A673 (cell line): Measurements from ENCODE around the gene ABLIM3. TPM values are rescaled to one million over a fixed set of nuclear protein-coding genes. Genes with fewer than 3 reads are reported as not detected.

Experiments used
- BruUV-seq: library from RNA; stranded (reverse); fragments of 400-500 nt; replicated peaks from 2 replicates; lab custom pipeline; 2021; lab: Mats Ljungman, UMichigan
- CTCF ChIA-PET: fragments of 300-600 bp; sonication (Branson Sonifier 250); formaldehyde crosslinking; loops from one replicate; lab custom pipeline; 2022; ENCODE audit warnings: antibody characterized with exemption; lab: Charles Lee
- POLR2A ChIA-PET: fragments of 300-600 bp; sonication (Branson Sonifier 250); formaldehyde crosslinking; loops from one replicate; lab custom pipeline; 2022; ENCODE audit warnings: antibody characterized with exemption; ENCODE audit not compliant: low non-redundant PET; lab: Charles Lee
- DNase-seq: peaks from one replicate; pipeline ENCODE4 v3.0.0-alpha.2; 2015; ENCODE audit warnings: low spot score
- H3K27ac ChIP-seq: fragments of 200-600 bp; sonication (generic); 2 replicates; pipeline ENCODE4 v1.5.1; 2016; ENCODE audit warnings: mixed run types, low read depth, mild to moderate bottlenecking, mixed read lengths, antibody characterized with exemption, low read length; ENCODE audit not compliant: poor library complexity, severe bottlenecking
- H3K27me3 ChIP-seq: fragments of 200-600 bp; sonication (generic); replicated peaks from 2 replicates; pipeline ENCODE4 v1.6.1; 2017; ENCODE audit warnings: mixed run types, low read depth, mild to moderate bottlenecking, mixed read lengths, antibody characterized with exemption, low read length; ENCODE audit not compliant: insufficient read depth, poor library complexity
- H3K36me3 ChIP-seq: fragments of 200-600 bp; sonication (generic); 2 replicates; pipeline ENCODE4 v1.6.1; 2016; ENCODE audit warnings: mixed run types, mild to moderate bottlenecking, mixed read lengths, antibody characterized with exemption, low read length; ENCODE audit not compliant: insufficient read depth, poor library complexity, severe bottlenecking
- H3K4me1 ChIP-seq: fragments of 200-600 bp; sonication (generic); 2 replicates; pipeline ENCODE4 v1.6.1; 2017; ENCODE audit warnings: mixed run types, mild to moderate bottlenecking, mixed read lengths, antibody characterized with exemption, low read length; ENCODE audit not compliant: insufficient read depth, poor library complexity, severe bottlenecking
- H3K4me3 ChIP-seq: fragments of 200-600 bp; sonication (generic); 2 replicates; pipeline ENCODE4 v1.5.1; 2016; ENCODE audit warnings: low read depth, mixed run types, mild to moderate bottlenecking, mixed read lengths, low read length; ENCODE audit not compliant: poor library complexity, severe bottlenecking
- H3K9me3 ChIP-seq: fragments of 200-600 bp; sonication (generic); 2 replicates; pipeline ENCODE4 v1.6.1; 2016; ENCODE audit warnings: mixed run types, low read depth, mild to moderate bottlenecking, mixed read lengths, antibody characterized with exemption, low read length; ENCODE audit not compliant: poor library complexity, severe bottlenecking
- EZH2 ChIP-seq: fragments of 200-600 bp; sonication (generic); IDR thresholded peaks from 2 replicates; pipeline ENCODE4 v1.6.1; 2017; ENCODE audit warnings: borderline replicate concordance, low read depth, mild to moderate bottlenecking, mixed read lengths, antibody characterized with exemption, low read length; ENCODE audit not compliant: poor library complexity, severe bottlenecking
- intact Hi-C: fragments of 100-400 bp; cut with micrococcal nuclease; formaldehyde crosslinking; loops from one replicate; pipeline ENCODE4 v1.10.0; 2022; ENCODE audit not compliant: unreplicated experiment
- total RNA-seq: library from RNA; stranded (reverse); gene quantifications from 2 replicates; pipeline ENCODE4 v1.2.3, GENCODE V29; 2021
- TF ChIP-seq, protein P1 (sequence below): fragments of 300-800, 200-600 bp; sonication (generic); conservative IDR thresholded peaks from 2 replicates; pipeline ENCODE4 v1.5.1; 2017; ENCODE audit warnings: low read depth, mild to moderate bottlenecking, antibody characterized with exemption, low read length, moderate library complexity, mixed read lengths

ABLIM3 gene
- total RNA-seq, 1 experiment from 2014 or later = not detected

DNA sequence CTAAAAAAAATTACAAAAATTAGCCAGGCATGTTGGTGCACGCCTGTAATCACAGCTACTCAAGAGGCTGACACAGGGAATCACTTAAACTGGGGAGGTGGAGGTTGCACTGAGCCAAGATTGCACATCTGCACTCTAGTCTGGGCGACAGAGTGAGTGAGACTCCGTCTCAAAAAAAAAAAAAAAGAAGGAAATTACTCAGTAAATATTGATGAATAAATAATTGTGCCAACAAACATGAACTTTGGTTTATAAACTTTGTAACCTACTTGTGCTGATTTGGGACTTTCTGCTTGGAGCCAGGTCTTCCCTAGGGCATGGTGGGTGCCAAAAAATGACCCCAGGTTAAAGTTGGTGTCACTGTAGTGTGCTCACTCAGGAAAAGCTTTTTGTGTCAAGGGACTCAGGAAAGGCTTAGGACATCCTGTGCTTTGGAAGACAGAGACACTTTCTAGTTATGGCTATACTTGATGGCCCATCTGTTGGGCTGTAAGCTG, 19.0 kb downstream of the ABLIM3 start:
- no peak overlapping the region for H3K4me3 ChIP-seq
- no peaks in the 10 kb centered on the region for H3K36me3 ChIP-seq
- no peaks in the 10 kb centered on the region for H3K4me1 ChIP-seq
- CTCF ChIA-PET = no interaction called here
- no peak overlapping the region for H3K27ac ChIP-seq
- POLR2A ChIA-PET = no interaction called here
- no peak for DNase-seq
- TF ChIP-seq, protein P1, sequence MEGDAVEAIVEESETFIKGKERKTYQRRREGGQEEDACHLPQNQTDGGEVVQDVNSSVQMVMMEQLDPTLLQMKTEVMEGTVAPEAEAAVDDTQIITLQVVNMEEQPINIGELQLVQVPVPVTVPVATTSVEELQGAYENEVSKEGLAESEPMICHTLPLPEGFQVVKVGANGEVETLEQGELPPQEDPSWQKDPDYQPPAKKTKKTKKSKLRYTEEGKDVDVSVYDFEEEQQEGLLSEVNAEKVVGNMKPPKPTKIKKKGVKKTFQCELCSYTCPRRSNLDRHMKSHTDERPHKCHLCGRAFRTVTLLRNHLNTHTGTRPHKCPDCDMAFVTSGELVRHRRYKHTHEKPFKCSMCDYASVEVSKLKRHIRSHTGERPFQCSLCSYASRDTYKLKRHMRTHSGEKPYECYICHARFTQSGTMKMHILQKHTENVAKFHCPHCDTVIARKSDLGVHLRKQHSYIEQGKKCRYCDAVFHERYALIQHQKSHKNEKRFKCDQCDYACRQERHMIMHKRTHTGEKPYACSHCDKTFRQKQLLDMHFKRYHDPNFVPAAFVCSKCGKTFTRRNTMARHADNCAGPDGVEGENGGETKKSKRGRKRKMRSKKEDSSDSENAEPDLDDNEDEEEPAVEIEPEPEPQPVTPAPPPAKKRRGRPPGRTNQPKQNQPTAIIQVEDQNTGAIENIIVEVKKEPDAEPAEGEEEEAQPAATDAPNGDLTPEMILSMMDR = no peak
- no peak for TF ChIP-seq EZH2
- no peaks in the 10 kb centered on the region for H3K9me3 ChIP-seq
- no TSS peak for BruUV-seq
- peaks cover 30% of the 10 kb centered on the region for H3K27me3 ChIP-seq
- intact Hi-C loops = no loop called here

DNA sequence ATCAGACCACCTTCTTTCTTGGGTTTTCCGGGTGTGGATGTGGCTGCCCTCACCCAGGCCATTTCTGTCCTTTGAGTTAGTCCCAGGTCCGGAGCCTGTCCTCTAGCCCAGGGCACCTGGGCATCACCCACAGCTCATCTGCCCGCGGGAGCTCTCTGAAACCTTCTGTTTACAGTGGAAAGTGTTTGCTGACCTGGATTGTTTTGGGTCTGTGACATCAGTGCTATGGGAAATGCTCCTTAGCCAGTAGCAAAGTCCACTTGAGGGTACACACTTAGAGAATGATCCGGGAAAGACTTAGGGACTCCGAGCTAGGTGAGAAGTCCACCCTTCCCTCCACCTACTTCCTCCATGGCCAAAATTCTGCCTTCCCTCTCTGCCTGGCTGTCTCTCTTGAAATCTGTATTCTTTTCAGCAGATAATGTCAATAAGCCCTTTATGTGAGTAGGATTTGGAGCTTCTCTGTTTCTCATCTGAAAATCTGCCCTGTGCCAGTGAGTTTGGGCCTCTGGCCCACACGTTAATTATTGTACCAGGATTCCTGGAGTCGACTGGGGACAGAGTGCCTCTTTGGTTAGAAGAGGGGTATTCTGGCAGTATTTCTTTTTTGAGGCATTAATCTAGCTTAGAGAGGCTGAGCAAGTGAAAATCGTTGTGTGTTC, 19.9 kb downstream of the ABLIM3 start:
- Histone ChIP-seq H3K4me1 (no peaks in the 10 kb centered on the region), H3K36me3 (no peaks in the 10 kb centered on the region), H3K9me3 (no peaks in the 10 kb centered on the region), H3K4me3 (no peak overlapping the region), H3K27ac (no peak overlapping the region), H3K27me3 (peaks cover 30% of the 10 kb centered on the region)
- DNase-seq = no peak
- intact Hi-C loops = no loop called here
- BruUV-seq = no TSS peak
- ChIA-PET CTCF (no interaction called here), POLR2A (no interaction called here)
- TF ChIP-seq EZH2 = no peak
- TF ChIP-seq, protein P1 = no peak

DNA sequence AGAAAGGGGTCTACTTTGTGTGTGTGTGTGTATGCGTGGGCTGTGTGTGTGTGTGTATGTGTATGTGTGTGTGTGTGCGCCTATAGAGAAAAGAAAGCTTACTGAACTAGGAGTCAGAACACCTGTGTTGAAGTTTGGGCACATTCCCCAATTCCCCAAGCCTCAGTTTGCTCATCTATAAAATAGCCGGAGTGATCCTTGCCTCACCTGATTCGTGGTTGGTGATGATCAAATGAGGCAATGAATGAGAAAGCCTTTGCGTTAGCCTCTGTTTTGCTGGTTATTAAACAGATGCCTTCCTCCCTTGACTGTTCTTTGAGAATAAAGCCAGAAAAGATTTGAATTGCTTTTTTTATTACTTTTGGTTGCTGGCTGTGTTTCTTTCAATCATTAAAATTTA, 20.6 kb downstream of the ABLIM3 start:
- ChIA-PET POLR2A (no interaction called here), CTCF (no interaction called here)
- no TSS peak for BruUV-seq
- Histone ChIP-seq H3K27me3 (peaks cover 30% of the 10 kb centered on the region), H3K9me3 (no peaks in the 10 kb centered on the region), H3K4me1 (no peaks in the 10 kb centered on the region), H3K4me3 (no peak overlapping the region), H3K36me3 (no peaks in the 10 kb centered on the region), H3K27ac (no peak overlapping the region)
- TF ChIP-seq EZH2 = no peak
- TF ChIP-seq, protein P1 = no peak
- DNase-seq = no peak
- intact Hi-C loops = no loop called here
